Right kidney (tissue), 1 donor: ENCODE data around the gene GALNT12.
A peak's percentile ranks its signal among the peaks of the same experiment; 100 is the strongest.

Experiments used
- DNase-seq: peaks from one replicate; pipeline ENCODE4 v3.0.0-alpha.2; 2016

GALNT12 gene

DNA sequence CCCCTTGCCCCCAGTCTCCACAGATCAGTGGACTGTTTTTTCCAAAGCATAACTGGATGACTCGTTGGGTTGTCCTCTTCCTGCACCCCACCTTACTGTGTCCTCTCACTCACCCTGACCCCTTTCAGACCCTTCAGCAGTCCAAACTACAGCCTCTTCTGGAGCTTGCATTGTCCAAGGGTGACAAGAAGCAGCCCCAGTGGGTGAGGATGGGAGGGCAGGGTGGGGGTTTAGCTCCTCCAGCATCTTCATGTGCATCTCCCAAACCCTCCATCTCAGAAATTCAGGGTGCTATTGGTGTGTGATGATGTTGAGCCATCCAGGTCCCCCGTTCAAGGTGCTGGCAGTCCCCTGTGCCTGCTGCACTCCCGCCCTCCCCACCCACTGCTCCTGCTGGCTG lies 73.9 kb downstream of the GALNT12 start:
- DNase-seq = no peak

DNA sequence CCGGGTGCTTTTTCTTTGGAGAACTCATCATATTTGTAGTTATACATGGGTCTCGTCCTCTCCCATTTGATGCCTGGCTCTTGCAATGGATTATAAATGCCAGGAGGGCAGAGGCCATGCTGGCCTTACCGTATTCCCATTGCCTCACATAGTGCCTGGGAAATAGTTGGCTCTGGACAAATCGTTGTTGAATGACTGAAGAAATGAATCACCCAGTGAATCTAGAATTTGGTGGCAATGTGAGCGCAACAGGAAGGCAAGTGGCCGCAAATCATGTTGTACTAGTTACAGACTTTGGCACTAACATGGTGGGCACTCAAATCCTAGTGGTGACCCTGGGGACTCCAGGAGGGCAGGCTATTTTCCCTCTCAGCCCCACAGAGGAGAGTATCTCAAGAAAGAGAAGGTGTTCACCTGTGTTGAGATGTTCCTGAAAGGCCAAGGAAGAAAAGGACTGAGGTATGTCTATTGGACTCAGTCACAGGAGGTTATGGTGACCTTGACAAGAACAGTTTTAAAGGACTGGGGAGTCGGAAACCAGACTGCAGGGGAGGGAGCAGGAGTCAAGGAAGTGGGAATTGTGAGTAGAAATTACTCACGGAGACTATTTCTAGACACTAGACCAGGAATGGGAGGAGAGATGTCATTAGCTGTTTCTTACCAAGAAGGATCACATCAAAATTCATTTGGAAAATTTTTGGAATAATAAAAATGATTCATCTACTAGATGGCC lies 74.5 kb downstream of the GALNT12 start:
- no peak for DNase-seq

- no peak for DNase-seq
Measured at GRCh38 chr9:98882569-98882923, 75.1 kb downstream of the GALNT12 start.

- DNase-seq = no peak
Measured at GRCh38 chr9:98883276-98883675, 75.8 kb downstream of the GALNT12 start.

DNA sequence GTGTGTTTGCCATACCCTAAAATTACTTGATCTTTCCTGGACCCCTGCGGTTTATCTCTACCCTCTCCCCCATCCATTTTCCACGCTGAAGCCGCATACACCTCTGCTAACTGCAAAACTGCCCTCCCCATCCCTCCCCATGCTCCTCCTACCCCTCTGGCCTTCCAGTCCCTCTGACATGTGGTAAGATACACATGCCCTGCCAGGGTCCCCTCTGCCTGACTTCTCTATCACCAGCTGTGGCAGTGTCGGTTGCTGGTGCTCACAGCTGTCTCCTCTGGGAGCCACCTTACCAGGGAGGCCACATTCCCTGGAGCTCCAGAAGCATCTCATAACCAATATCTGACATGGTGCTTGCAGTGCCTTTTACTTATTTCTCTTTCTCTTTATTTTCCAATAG lies 77.4 kb downstream of the GALNT12 start:
- DNase-seq = no peak

- no peak for DNase-seq
Measured at GRCh38 chr9:98885575-98886295, 78.3 kb downstream of the GALNT12 start.

DNA sequence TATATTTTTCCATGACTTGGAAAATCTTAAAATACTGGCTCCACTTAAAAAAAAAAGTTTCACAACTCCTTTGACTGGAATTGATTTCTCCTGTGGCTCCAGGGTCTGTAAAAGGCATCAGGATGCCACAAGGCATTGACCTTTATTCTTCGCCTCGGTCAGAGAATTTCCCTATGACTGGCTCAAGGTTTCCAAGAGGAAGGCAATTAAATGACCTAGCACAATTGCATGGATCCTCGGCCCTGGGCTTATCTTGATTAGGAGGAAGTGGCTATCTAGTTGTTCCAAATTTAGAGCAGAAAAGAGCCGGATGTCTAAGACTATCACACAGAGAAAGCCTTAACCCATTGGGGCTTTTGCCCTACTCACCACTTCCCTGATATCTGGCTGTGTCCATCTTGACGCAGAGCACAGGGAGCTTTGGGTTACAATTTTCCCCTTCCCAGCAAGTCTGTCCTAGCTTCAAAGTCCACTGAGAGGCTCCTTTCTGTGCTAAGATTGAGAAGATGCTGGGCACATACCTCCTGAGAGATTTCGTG lies 79.3 kb downstream of the GALNT12 start:
- DNase-seq = no peak

DNA sequence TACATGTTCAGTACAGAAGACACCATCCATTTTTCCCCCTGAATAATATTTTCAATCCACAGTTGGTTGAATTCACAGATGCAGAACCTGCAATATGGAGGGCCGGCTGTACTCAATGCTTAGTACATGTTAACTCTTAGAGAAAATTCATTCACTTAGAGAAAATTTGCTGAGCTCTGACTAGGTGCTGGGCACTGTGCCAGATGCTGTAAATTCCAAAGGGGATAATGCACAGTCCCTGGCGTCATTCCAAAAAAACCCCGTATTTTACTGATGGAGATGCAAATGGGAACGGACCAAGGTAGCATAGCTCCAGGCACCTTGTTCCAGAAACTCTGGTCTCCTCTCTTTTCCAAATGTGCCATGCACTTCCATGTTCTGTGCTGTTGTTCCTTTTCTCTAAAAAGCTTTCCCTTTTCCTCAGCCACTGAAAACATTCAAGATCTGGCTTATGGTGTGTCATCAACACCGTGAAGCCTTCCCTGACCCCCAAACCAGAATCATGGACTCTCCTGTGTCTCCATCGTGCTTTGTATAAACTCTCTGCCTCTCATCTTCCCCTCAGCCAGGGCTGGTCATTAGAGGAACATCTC lies 80.5 kb downstream of the GALNT12 start:
- no peak for DNase-seq

GRCh38 chr9:98888801-98889421 lies 81.4 kb downstream of the GALNT12 start:
- DNase-seq = no peak

GRCh38 chr9:98890256-98890655 lies 82.8 kb downstream of the GALNT12 start:
- no peak for DNase-seq

- no peak for DNase-seq
Measured at GRCh38 chr9:98892288-98892687, 84.8 kb downstream of the GALNT12 start.

DNA sequence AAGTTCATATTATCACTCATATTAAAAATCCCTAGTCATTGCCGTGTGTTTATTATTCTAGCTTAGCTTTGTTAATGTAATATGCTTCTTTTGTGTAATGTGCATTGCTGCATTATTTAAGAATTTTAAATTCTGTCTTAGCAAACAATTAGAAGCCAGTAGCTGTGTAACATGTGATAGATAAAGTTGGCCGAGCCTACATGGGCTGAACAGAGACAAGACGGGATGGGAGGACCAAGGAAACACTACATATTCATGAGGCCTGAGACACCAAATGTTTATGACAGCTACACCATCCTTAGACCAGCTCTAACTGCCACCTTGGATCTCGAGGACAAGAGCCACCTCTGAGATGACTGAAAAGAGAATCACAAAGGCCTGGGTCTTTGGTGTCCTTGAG lies 85.2 kb downstream of the GALNT12 start:
- no peak for DNase-seq

DNA sequence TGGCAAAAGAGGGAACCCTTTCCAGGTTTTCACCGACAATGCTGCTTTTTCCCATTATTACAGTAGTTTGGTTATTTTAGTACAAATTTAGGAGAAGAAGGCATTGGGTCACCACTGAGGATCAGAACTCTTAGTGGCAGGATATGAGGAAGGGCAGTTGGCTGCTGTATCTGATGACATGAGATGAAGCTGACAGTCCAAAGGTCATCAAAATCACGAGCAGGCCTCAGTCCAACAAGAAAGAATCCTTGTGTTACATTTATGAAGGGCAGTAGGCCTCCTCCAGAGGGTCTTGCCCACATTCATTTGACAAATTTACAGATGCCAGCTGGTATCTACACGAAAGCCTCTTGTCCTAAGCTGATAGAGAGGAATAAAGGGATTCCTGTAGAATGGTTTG lies 86.7 kb downstream of the GALNT12 start:
- no peak for DNase-seq

DNA sequence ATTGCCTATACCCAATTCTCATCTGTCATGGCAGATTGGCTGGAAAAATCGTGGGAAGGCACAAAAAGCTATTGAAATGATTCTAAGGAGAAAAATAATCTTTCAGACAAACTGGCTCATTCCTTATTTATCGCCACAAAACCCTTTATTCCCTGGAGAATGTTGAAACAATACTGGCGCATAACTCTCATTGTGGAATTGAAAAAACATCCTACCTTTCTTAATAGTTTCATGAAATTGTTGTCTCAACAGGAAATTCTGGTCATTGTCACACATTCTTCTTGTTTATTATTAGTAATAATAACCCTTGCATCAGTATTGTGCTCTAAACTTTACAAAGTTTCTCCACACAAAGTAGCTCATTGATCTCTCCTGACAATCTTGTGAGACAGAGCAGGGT lies 87.3 kb downstream of the GALNT12 start:
- no peak for DNase-seq

DNA sequence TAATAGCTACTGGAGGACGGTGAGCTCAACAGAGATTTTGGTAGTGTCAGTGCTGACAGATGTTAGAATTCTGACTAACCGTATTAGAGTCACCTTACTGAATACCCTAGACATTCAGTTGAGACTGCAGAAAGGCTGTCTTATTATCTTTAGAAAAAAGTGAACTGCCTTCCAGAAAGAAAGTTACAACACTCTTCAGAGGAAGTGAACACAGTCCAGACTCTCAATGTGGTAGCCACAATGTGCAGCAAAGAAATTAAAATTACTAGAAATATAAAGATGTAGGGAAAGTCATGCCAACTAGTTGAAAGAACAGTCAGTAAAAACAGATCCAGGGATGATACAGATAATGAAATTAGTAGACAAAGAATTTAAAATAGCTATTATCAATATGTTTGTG lies 89.2 kb downstream of the GALNT12 start:
- no peak for DNase-seq

DNA sequence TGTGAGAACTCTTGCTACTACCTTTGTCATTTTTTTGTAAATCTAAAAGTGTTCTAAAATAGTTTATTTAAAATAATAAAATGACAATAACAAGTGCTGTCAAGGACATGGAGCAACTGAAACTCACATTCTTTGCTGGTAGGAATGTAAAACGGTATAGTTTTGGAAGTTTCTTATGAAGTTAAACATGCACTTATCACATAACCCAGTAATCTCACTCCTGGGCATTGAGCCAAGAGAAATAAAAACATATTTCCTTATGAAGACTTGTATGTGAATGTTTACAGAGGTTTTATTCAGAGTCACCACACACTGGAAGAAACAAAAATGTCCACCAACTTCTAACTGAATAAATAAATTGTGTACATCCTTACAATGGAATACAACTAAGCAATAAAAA lies 90.3 kb downstream of the GALNT12 start:
- no peak for DNase-seq

- peak; percentile 16 for DNase-seq
Measured at GRCh38 chr9:98899408-98900056, 92.1 kb downstream of the GALNT12 start.
